Mesendoderm (in vitro differentiated cells): ENCODE measurements around the gene TRABD2A.
A peak's percentile ranks its signal among the peaks of the same experiment; 100 is the strongest.

Experiments used
- DNase-seq: peaks from one replicate; pipeline ENCODE4 v3.0.0; 2013
- H2AK5ac ChIP-seq: 2 replicates; pipeline ENCODE4 v1.6.1; 2013; ENCODE audit warnings: low read length, inconsistent platforms
- H2BK120ac ChIP-seq: 2 replicates; pipeline ENCODE4 v1.6.1; 2013; ENCODE audit warnings: low read depth, mild to moderate bottlenecking, low read length, moderate library complexity, mixed read lengths
- H2BK15ac ChIP-seq: replicated peaks from 2 replicates; pipeline ENCODE4 v1.6.1; 2013; ENCODE audit warnings: low read depth, mild to moderate bottlenecking, moderate library complexity
- H2BK5ac ChIP-seq: 2 replicates; pipeline ENCODE4 v1.6.1; 2013; ENCODE audit warnings: low read length, inconsistent platforms
- H3K18ac ChIP-seq: 2 replicates; pipeline ENCODE4 v1.6.1; 2013; ENCODE audit warnings: mild to moderate bottlenecking, low read length, mixed read lengths
- H3K23ac ChIP-seq: one replicate; pipeline ENCODE4 v1.6.1; 2013; ENCODE audit warnings: low read length
- H3K27ac ChIP-seq: 2 replicates; pipeline ENCODE4 v1.5.1; 2013; ENCODE audit warnings: low read depth, mild to moderate bottlenecking, inconsistent platforms, low read length, moderate library complexity
- H3K27me3 ChIP-seq: 2 replicates; pipeline ENCODE4 v1.6.1; 2013; ENCODE audit warnings: low read length, control low read depth, mild to moderate bottlenecking, inconsistent platforms; ENCODE audit not compliant: insufficient read depth, poor library complexity
- H3K36me3 ChIP-seq: 2 replicates; pipeline ENCODE4 v1.6.1; 2013; ENCODE audit warnings: low read length, inconsistent platforms; ENCODE audit not compliant: control insufficient read depth, insufficient read depth
- H3K4ac ChIP-seq: one replicate; pipeline ENCODE4 v1.6.1; 2013; ENCODE audit warnings: low read depth, mild to moderate bottlenecking, low read length, moderate library complexity
- H3K4me1 ChIP-seq: 2 replicates; pipeline ENCODE4 v1.6.1; 2013; ENCODE audit warnings: low read depth, low read length, inconsistent platforms; ENCODE audit not compliant: control insufficient read depth
- H3K4me2 ChIP-seq: 2 replicates; pipeline ENCODE4 v1.6.1; 2013; ENCODE audit warnings: low read length
- H3K4me3 ChIP-seq: 2 replicates; pipeline ENCODE4 v1.5.1; 2013; ENCODE audit warnings: mild to moderate bottlenecking, low read length
- H3K56ac ChIP-seq: one replicate; pipeline ENCODE4 v1.6.1; 2013; ENCODE audit warnings: low read length
- H3K79me1 ChIP-seq: 2 replicates; pipeline ENCODE4 v1.6.1; 2013; ENCODE audit warnings: low read length, inconsistent platforms
- H3K79me2 ChIP-seq: 2 replicates; pipeline ENCODE4 v1.6.1; 2013; ENCODE audit warnings: mild to moderate bottlenecking, low read length; ENCODE audit not compliant: control insufficient read depth, insufficient read depth
- H3K9ac ChIP-seq: 2 replicates; pipeline ENCODE4 v1.6.1; 2013; ENCODE audit warnings: low read length, inconsistent platforms
- H4K5ac ChIP-seq: one replicate; pipeline ENCODE4 v1.6.1; 2013; ENCODE audit warnings: low read length
- H4K8ac ChIP-seq: one replicate; pipeline ENCODE4 v1.6.1; 2013; ENCODE audit warnings: low read depth, mild to moderate bottlenecking, control low read depth, low read length, moderate library complexity
- WGBS: extraction: QIAGEN DNeasy Blood & Tissue Kit; methylation state at CpG from one replicate; pipeline ENCODE4 v1.1.7; 2013; ENCODE audit warnings: low lambda C conversion rate, missing lambda C conversion rate; ENCODE audit not compliant: insufficient coverage; ENCODE audit errors: extremely low coverage; 5-methylcytosine and 5-hydroxymethylcytosine counted together

Gene TRABD2A

DNA sequence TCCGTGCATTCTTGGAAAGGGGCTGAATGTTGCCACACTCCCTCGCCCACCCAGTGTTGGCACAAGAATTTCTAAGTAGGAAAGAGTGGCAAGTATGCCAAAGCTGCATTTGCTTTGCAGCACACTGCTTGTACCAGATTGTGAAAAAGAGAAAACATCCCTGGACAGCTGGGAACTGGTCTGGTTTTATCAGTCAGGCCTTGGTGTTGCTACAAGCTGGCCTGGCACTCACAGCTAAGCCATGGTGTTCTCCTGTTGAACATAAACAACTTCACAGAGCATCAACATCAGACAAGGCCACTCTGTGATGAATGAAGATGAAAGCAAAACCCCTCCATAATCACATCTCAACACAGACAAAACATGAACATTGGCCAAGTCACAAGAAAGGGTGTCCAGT is 4.2 kb upstream of the TRABD2A start:
- no peak overlapping the region for H4K5ac ChIP-seq
- no peak overlapping the region for H3K4me3 ChIP-seq
- H3K4ac ChIP-seq = no peak overlapping the region
- H3K36me3 ChIP-seq = no peaks in the 10 kb centered on the region
- H2BK5ac ChIP-seq = no peak overlapping the region
- no CpG with 5 or more reads among the region's 2 CpGs for WGBS
- H3K27ac ChIP-seq = no peak overlapping the region
- H3K79me2 ChIP-seq = no peaks in the 10 kb centered on the region
- H3K4me1 ChIP-seq = peaks cover 1% of the 10 kb centered on the region
- no peak overlapping the region for H3K56ac ChIP-seq
- no peaks in the 10 kb centered on the region for H3K79me1 ChIP-seq
- H3K4me2 ChIP-seq = no peak overlapping the region
- H3K9ac ChIP-seq = no peak overlapping the region
- no peak overlapping the region for H2AK5ac ChIP-seq
- no peak for DNase-seq
- H4K8ac ChIP-seq = no peak overlapping the region
- H2BK120ac ChIP-seq = no peak overlapping the region
- no peak overlapping the region for H3K18ac ChIP-seq
- no peak overlapping the region for H2BK15ac ChIP-seq
- no peak overlapping the region for H3K23ac ChIP-seq
- H3K27me3 ChIP-seq = peaks cover 9% of the 10 kb centered on the region

DNA sequence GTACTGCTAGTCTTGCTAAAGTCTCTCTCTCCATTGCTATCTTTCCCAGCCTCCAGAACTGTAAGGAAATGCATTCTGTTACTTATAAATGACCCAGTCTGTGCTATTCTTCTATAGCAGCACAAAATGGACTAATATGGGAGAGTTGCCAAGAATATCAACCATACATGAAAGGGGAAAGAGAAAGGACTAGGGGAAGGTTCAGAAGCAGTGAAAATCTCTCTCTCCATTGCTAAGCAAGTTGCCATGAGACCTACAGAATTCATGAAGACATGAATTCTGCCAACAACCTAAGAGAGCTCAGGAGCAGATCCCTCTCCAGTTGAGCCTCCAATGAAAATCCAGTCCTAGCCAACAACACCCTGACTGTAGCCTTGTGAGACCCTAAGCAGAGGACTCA is 3.6 kb upstream of the TRABD2A start:
- Histone ChIP-seq H3K18ac (no peak overlapping the region), H4K5ac (no peak overlapping the region), H2BK120ac (no peak overlapping the region), H3K9ac (no peak overlapping the region), H3K36me3 (no peaks in the 10 kb centered on the region), H3K79me1 (no peaks in the 10 kb centered on the region), H2AK5ac (no peak overlapping the region), H4K8ac (no peak overlapping the region), H3K79me2 (no peaks in the 10 kb centered on the region), H3K23ac (no peak overlapping the region), H3K4ac (no peak overlapping the region), H3K27me3 (peaks cover 12% of the 10 kb centered on the region), H2BK5ac (no peak overlapping the region), H3K56ac (no peak overlapping the region), H3K4me2 (no peak overlapping the region), H2BK15ac (no peak overlapping the region), H3K27ac (no peak overlapping the region), H3K4me1 (peaks cover 3% of the 10 kb centered on the region), H3K4me3 (no peak overlapping the region)
- DNase-seq = no peak

GRCh38 chr2:84882775-84883550 is 2.1 kb upstream of the TRABD2A start:
- no peak overlapping the region for H2BK5ac ChIP-seq
- H4K5ac ChIP-seq = no peak overlapping the region
- H3K27me3 ChIP-seq = peaks cover 19% of the 10 kb centered on the region
- H2BK15ac ChIP-seq = no peak overlapping the region
- no peak overlapping the region for H3K27ac ChIP-seq
- no peak overlapping the region for H3K9ac ChIP-seq
- H3K4me3 ChIP-seq = no peak overlapping the region
- H3K4ac ChIP-seq = no peak overlapping the region
- H3K79me1 ChIP-seq = no peaks in the 10 kb centered on the region
- H3K36me3 ChIP-seq = no peaks in the 10 kb centered on the region
- no peak overlapping the region for H3K56ac ChIP-seq
- no peak overlapping the region for H2AK5ac ChIP-seq
- no peak overlapping the region for H4K8ac ChIP-seq
- DNase-seq = no peak
- H2BK120ac ChIP-seq = no peak overlapping the region
- H3K4me1 ChIP-seq = peaks cover 3% of the 10 kb centered on the region
- H3K79me2 ChIP-seq = no peaks in the 10 kb centered on the region
- H3K18ac ChIP-seq = no peak overlapping the region
- WGBS = no CpG with 5 or more reads among the region's 4 CpGs
- no peak overlapping the region for H3K23ac ChIP-seq
- no peak overlapping the region for H3K4me2 ChIP-seq

DNA sequence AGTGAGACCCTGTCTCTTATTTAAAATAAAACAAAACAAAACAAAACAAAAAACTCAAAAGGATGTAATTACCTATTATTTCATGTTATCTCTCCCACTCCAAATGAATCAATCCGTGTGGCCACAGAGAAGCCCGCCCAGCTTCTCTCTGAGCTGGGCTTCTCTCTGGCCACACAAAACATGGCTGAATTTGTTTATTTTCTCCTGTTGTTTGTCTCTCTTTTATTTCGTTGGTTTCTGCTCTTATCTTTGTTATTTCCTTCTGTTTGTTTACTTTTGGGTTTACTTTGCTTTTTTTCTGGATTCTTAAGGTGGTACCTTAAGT is 1.5 kb upstream of the TRABD2A start:
- Histone ChIP-seq H3K79me2 (no peaks in the 10 kb centered on the region), H3K18ac (no peak overlapping the region), H3K27ac (no peak overlapping the region), H4K5ac (no peak overlapping the region), H3K4ac (no peak overlapping the region), H3K56ac (no peak overlapping the region), H3K4me1 (peaks cover 3% of the 10 kb centered on the region), H2AK5ac (no peak overlapping the region), H3K4me2 (no peak overlapping the region), H3K4me3 (no peak overlapping the region), H2BK120ac (no peak overlapping the region), H3K9ac (no peak overlapping the region), H3K27me3 (peaks cover 24% of the 10 kb centered on the region), H3K79me1 (no peaks in the 10 kb centered on the region), H4K8ac (no peak overlapping the region), H3K23ac (no peak overlapping the region), H3K36me3 (no peaks in the 10 kb centered on the region), H2BK5ac (no peak overlapping the region), H2BK15ac (no peak overlapping the region)
- no peak for DNase-seq
- no CpG with 5 or more reads among the region's 3 CpGs for WGBS

DNA sequence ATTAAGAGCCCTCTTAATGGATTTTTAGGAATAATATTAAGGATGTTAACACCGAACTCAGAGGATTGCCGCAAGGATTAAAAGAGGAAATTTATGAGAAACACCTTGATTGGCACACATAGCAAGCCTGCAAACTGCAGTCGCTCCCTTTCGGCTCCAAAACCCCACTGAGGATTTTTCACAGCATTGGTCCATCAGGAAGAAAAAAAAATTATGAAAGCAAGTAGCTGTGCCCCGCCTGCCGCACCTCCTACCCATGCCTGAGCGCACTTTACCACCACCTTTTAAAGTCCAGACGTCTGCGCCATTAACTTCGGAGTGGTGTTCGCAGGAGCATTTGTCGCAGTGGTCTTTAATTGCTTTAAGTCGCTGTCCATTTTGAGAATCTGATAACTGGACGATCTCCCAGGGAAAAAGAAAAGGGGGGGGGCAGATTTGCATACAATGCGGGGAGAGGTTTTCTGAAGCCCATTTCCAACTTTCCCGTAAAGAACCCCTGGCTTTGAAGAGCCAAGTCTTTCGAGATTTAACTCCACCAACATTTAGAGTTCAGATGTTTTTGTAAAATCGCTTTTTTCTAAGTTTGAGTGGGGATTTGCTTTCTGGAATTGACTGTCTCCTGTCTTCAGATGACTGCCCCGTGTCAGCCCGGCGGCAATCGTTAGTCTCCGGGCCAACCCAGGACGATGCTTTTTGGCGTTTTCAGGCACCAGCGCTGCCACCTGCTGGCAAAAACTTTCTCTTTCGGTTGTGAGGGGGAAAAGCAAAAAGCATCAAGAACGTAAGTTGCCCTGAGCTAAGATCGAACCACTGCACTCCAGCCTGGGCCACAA is 913 bp upstream of the TRABD2A start:
- H3K79me1 ChIP-seq = no peaks in the 10 kb centered on the region
- no peak overlapping the region for H2BK120ac ChIP-seq
- DNase-seq = peak; percentile 92
- H3K56ac ChIP-seq = peak overlapping the region; percentile 38
- H2BK5ac ChIP-seq = no peak overlapping the region
- no peak overlapping the region for H3K18ac ChIP-seq
- H3K4me1 ChIP-seq = peaks cover 3% of the 10 kb centered on the region
- H4K8ac ChIP-seq = no peak overlapping the region
- no peak overlapping the region for H4K5ac ChIP-seq
- H3K23ac ChIP-seq = no peak overlapping the region
- peaks cover 24% of the 10 kb centered on the region for H3K27me3 ChIP-seq
- no peak overlapping the region for H3K27ac ChIP-seq
- H2AK5ac ChIP-seq = no peak overlapping the region
- no CpG with 5 or more reads among the region's 29 CpGs for WGBS
- peak overlapping the region; percentile 39 for H3K9ac ChIP-seq
- H2BK15ac ChIP-seq = no peak overlapping the region
- no peaks in the 10 kb centered on the region for H3K79me2 ChIP-seq
- no peaks in the 10 kb centered on the region for H3K36me3 ChIP-seq
- H3K4ac ChIP-seq = no peak overlapping the region
- peak overlapping the region; percentile 25 for H3K4me3 ChIP-seq
- H3K4me2 ChIP-seq = peak overlapping the region; percentile 88
